H1 (cell line): ENCODE measurements around the gene TRIM38. TPM values are rescaled to one million over a fixed set of nuclear protein-coding genes. Genes with fewer than 3 reads are reported as not detected.

ENCODE experiments used
- CTCF ChIA-PET: fragments of 300-600 bp; sonication (Branson Sonifier 250); formaldehyde crosslinking; loops from one replicate; lab custom pipeline; 2021; ENCODE audit not compliant: partially characterized antibody; lab: Charles Lee
- POLR2A ChIA-PET: fragments of 300-600 bp; sonication (Branson Sonifier 250); formaldehyde crosslinking; loops from one replicate; lab custom pipeline; 2021; ENCODE audit warnings: inconsistent platforms; ENCODE audit not compliant: partially characterized antibody; lab: Charles Lee
- DNase-seq, 2 experiments: peaks; one replicate each; pipeline versions ENCODE4 v3.0.0 to v3.0.0-alpha.2; 2010 to 2022; ENCODE audit warnings: low spot score in 2 of 2, low read depth in 1 of 2, mixed read lengths in 1 of 2
- FAIRE-seq: peaks from 2 replicates; lab custom pipeline; 2011; peaks lifted over from hg19 to GRCh38; lab: Jason Lieb, UNC
- H2AFZ ChIP-seq: 2 replicates; pipeline ENCODE4 v1.8.1; 2012; ENCODE audit warnings: low read length, inconsistent platforms
- H2AK5ac ChIP-seq: 2 replicates; pipeline ENCODE4 v1.6.1; 2013; ENCODE audit warnings: low read depth, low read length
- H2BK120ac ChIP-seq: replicated peaks from 2 replicates; pipeline ENCODE3; 2013; ENCODE audit warnings: low read depth, low read length, inconsistent platforms
- H2BK12ac ChIP-seq: 2 replicates; pipeline ENCODE4 v1.6.1; 2013; ENCODE audit warnings: low read depth, low read length
- H2BK15ac ChIP-seq: 2 replicates; pipeline ENCODE4 v1.6.1; 2013; ENCODE audit warnings: low read length
- H2BK20ac ChIP-seq: 2 replicates; pipeline ENCODE4 v1.6.1; 2013; ENCODE audit warnings: low read length
- H2BK5ac ChIP-seq: 2 replicates; pipeline ENCODE4 v1.6.1; 2013; ENCODE audit warnings: low read depth, low read length
- H3K14ac ChIP-seq: 2 replicates; pipeline ENCODE4 v1.6.1; 2013; ENCODE audit warnings: inconsistent platforms; ENCODE audit not compliant: insufficient read length
- H3K18ac ChIP-seq: 2 replicates; pipeline ENCODE4 v1.6.1; 2013; ENCODE audit warnings: low read length; ENCODE audit errors: extremely low read depth
- H3K23ac ChIP-seq: 2 replicates; pipeline ENCODE4 v1.6.1; 2013; ENCODE audit warnings: inconsistent platforms; ENCODE audit not compliant: insufficient read length
- H3K23me2 ChIP-seq: 2 replicates; pipeline ENCODE4 v1.6.1; 2013; ENCODE audit warnings: low read depth, low read length
- H3K27ac ChIP-seq: 2 replicates; pipeline ENCODE4 v1.6.1; 2011; ENCODE audit warnings: low read depth, low read length, inconsistent platforms
- H3K27me3 ChIP-seq, 4 experiments: replicated peaks in 1 of 4; 1 replicate in 1 of 4; 2 replicates in 3 of 4; pipeline versions ENCODE4 v1.6.1 to v1.8.1; 2011 to 2013; ENCODE audit warnings: low read length in 3 of 4, mild to moderate bottlenecking in 3 of 4, inconsistent platforms in 2 of 4, mixed read lengths in 2 of 4, moderate library complexity in 1 of 4; ENCODE audit not compliant: control insufficient read depth in 3 of 4, insufficient read depth in 3 of 4; ENCODE audit errors: extremely low read depth in 1 of 4
- H3K36me3 ChIP-seq, 4 experiments: 2 replicates each; pipeline versions ENCODE4 v1.6.1 to v1.8.1; 2011 to 2013; ENCODE audit warnings: mild to moderate bottlenecking in 4 of 4, low read length in 3 of 4, moderate library complexity in 2 of 4, control low read depth in 1 of 4, inconsistent platforms in 1 of 4; ENCODE audit not compliant: insufficient read depth in 4 of 4, control insufficient read depth in 2 of 4
- H3K4ac ChIP-seq: replicated peaks from 2 replicates; pipeline ENCODE3; 2013; ENCODE audit warnings: low read length, low read depth, mixed read lengths, inconsistent platforms; ENCODE audit not compliant: insufficient read length
- H3K4me1 ChIP-seq, 4 experiments: replicated peaks in 1 of 4; 1 replicate in 1 of 4; 2 replicates in 3 of 4; pipeline versions ENCODE4 v1.6.1 to v1.8.1; 2011 to 2013; ENCODE audit warnings: low read length in 3 of 4, inconsistent platforms in 2 of 4, mixed read lengths in 1 of 4; ENCODE audit not compliant: insufficient read depth in 4 of 4, control insufficient read depth in 3 of 4
- H3K4me2 ChIP-seq, 2 experiments: 2 replicates each; pipeline versions ENCODE4 v1.6.1 to v1.8.1; 2011 to 2013; ENCODE audit warnings: low read depth in 2 of 2, low read length in 2 of 2, control low read depth in 1 of 2, inconsistent platforms in 1 of 2, mild to moderate bottlenecking in 1 of 2; ENCODE audit not compliant: insufficient read depth in 1 of 2
- H3K4me3 ChIP-seq, 4 experiments: fragments of 200-600, 300-600 bp in 1 of 4; sonication (generic), shearing (Covaris generic), sonication (Bioruptor Twin) in 1 of 4; 2 replicates each; pipeline versions ENCODE4 v1.5.1 to v1.8.1; 2011 to 2016; ENCODE audit warnings: low read length in 4 of 4, low read depth in 3 of 4, control low read depth in 2 of 4, inconsistent platforms in 2 of 4, mild to moderate bottlenecking in 2 of 4, mixed read lengths in 1 of 4, moderate library complexity in 1 of 4; ENCODE audit not compliant: insufficient read depth in 2 of 4; ENCODE audit errors: extremely low read depth in 1 of 4
- H3K56ac ChIP-seq: replicated peaks from 2 replicates; pipeline ENCODE3; 2013; ENCODE audit warnings: low read depth, mild to moderate bottlenecking, mixed read lengths, low read length, inconsistent platforms; ENCODE audit not compliant: insufficient read length
- H3K79me1 ChIP-seq: 2 replicates; pipeline ENCODE4 v1.6.1; 2013; ENCODE audit warnings: low read depth, low read length, control low read depth
- H3K79me2 ChIP-seq, 2 experiments: 2 replicates each; pipeline versions ENCODE4 v1.6.1 to v1.8.1; 2012 to 2013; ENCODE audit warnings: low read length in 2 of 2, mild to moderate bottlenecking in 2 of 2, inconsistent platforms in 1 of 2; ENCODE audit not compliant: insufficient read depth in 2 of 2, control insufficient read depth in 1 of 2
- H3K9ac ChIP-seq, 4 experiments: replicated peaks in 1 of 4; 1 replicate in 1 of 4; 2 replicates in 3 of 4; pipeline versions ENCODE4 v1.6.1 to v1.8.1; 2011 to 2013; ENCODE audit warnings: low read depth in 3 of 4, low read length in 3 of 4, control low read depth in 2 of 4, mild to moderate bottlenecking in 2 of 4, moderate library complexity in 2 of 4, inconsistent platforms in 1 of 4; ENCODE audit errors: extremely low read depth in 1 of 4
- H3K9me3 ChIP-seq, 2 experiments: 2 replicates each; pipeline versions ENCODE4 v1.6.1 to v1.8.1; 2012 to 2013; ENCODE audit warnings: mild to moderate bottlenecking in 2 of 2, moderate library complexity in 2 of 2, control low read depth in 1 of 2, inconsistent platforms in 1 of 2, low read depth in 1 of 2, low read length in 1 of 2, mixed read lengths in 1 of 2; ENCODE audit not compliant: insufficient read depth in 2 of 2
- H4K20me1 ChIP-seq, 2 experiments: replicated peaks in 1 of 2; 2 replicates each; pipeline versions ENCODE3 to v1.8.1; 2011 to 2013; ENCODE audit warnings: inconsistent platforms in 2 of 2, low read length in 2 of 2, mild to moderate bottlenecking in 1 of 2; ENCODE audit not compliant: insufficient read depth in 2 of 2, control insufficient read depth in 1 of 2
- H4K5ac ChIP-seq: 2 replicates; pipeline ENCODE4 v1.6.1; 2013; ENCODE audit warnings: low read length, low read depth, mixed read lengths, inconsistent platforms; ENCODE audit not compliant: insufficient read length
- H4K8ac ChIP-seq: 2 replicates; pipeline ENCODE4 v1.8.0; 2013; ENCODE audit warnings: mild to moderate bottlenecking, moderate library complexity, low read length, inconsistent platforms; ENCODE audit not compliant: insufficient read depth; ENCODE audit errors: extremely low read depth
- H4K91ac ChIP-seq: replicated peaks from 2 replicates; pipeline ENCODE3; 2013; ENCODE audit warnings: low read length, mixed read lengths, inconsistent platforms; ENCODE audit not compliant: insufficient read length
- CHD1 ChIP-seq: IDR thresholded peaks from 2 replicates; pipeline ENCODE4 v1.6.1; 2012; ENCODE audit warnings: low read depth, low read length, improper control_type of control experiment
- CHD2 ChIP-seq: IDR thresholded peaks from 2 replicates; pipeline ENCODE4 v1.6.1; 2012; ENCODE audit warnings: low read length, improper control_type of control experiment
- JUN ChIP-seq: IDR thresholded peaks from 2 replicates; pipeline ENCODE4 v1.6.1; 2011; ENCODE audit warnings: low read depth, mild to moderate bottlenecking, improper control_type of control experiment, low read length
- NANOG ChIP-seq: IDR thresholded peaks from 2 replicates; pipeline ENCODE4 v1.6.1; 2011; ENCODE audit warnings: low read length, low read depth, mild to moderate bottlenecking, inconsistent platforms; ENCODE audit not compliant: insufficient read depth, poor library complexity, severe bottlenecking
- POLR2AphosphoS5 ChIP-seq: IDR thresholded peaks from 2 replicates; pipeline ENCODE4 v1.6.1; 2011; ENCODE audit warnings: low read depth, low read length
- POU5F1 ChIP-seq: IDR thresholded peaks from 2 replicates; pipeline ENCODE4 v1.6.1; 2011; ENCODE audit warnings: low read depth, mild to moderate bottlenecking, low read length, moderate library complexity
- RFX5 ChIP-seq: IDR thresholded peaks from 2 replicates; pipeline ENCODE4 v1.6.1; 2011; ENCODE audit warnings: low read depth, low read length, improper control_type of control experiment, borderline replicate concordance
- SIRT6 ChIP-seq: IDR thresholded peaks from one replicate; pipeline ENCODE4 v1.7.1; 2012; ENCODE audit warnings: low read length, inconsistent platforms
- SP1 ChIP-seq: IDR thresholded peaks from 2 replicates; pipeline ENCODE4 v1.6.1; 2011; ENCODE audit warnings: low read depth, low read length
- TAF7 ChIP-seq: optimal IDR thresholded peaks from 2 replicates; pipeline ENCODE3; 2011; ENCODE audit warnings: low read depth, mild to moderate bottlenecking, inconsistent platforms, low read length, moderate library complexity, borderline replicate concordance
- TBP ChIP-seq: IDR thresholded peaks from 2 replicates; pipeline ENCODE4 v1.6.1; 2011; ENCODE audit warnings: low read depth, low read length, improper control_type of control experiment
- WGBS, 2 experiments: shearing (Covaris generic) in 1 of 2; methylation state at CpG; one replicate each; pipeline versions ENCODE4 v1.1.6 to v1.1.7; 2013 to 2015; ENCODE audit warnings: low lambda C conversion rate in 2 of 2, mixed read lengths in 2 of 2, inconsistent platforms in 1 of 2, low coverage in 1 of 2, missing lambda C conversion rate in 1 of 2; ENCODE audit not compliant: insufficient replicate concordance in 2 of 2, insufficient coverage in 1 of 2, insufficient read length in 1 of 2; ENCODE audit errors: extremely low coverage in 1 of 2, missing lambda C conversion rate in 1 of 2; 5-methylcytosine and 5-hydroxymethylcytosine counted together
- polyA plus RNA-seq, 7 experiments: library from polyadenylated mRNA; depleted of rRNA in 3 of 7; stranded (reverse) in 5 of 7; unstranded in 2 of 7; fragments of >200 nt in 5 of 7; fragments of 200-250 nt in 2 of 7; gene quantifications; 1 replicate in 5 of 7; 2 replicates in 1 of 7; 4 replicates in 1 of 7; pipeline versions ENCODE4 v1.2.1 to v1.2.3, GENCODE V29; 2011 to 2013; ENCODE audit warnings: missing spikeins in 2 of 7, mixed read lengths in 2 of 7
- total RNA-seq: library from RNA; stranded (reverse); fragmentation: NEBNext Ultra II Directional; extraction: Animal tissue kit (Norgen Biotek cat#: 25700); gene quantifications from 2 replicates; pipeline ENCODE4 v1.2.1, GENCODE V29; 2021
- TF ChIP-seq, protein P1 (sequence below): IDR thresholded peaks from 2 replicates; pipeline ENCODE4 v1.6.1; 2012; ENCODE audit warnings: inconsistent platforms
- TF ChIP-seq, protein P2 (sequence below), 3 experiments: IDR thresholded peaks; 1 replicate in 2 of 3; 2 replicates in 1 of 3; pipeline versions ENCODE4 v1.5.1 to v1.6.1; 2011; ENCODE audit warnings: low read length in 3 of 3, mild to moderate bottlenecking in 3 of 3, inconsistent platforms in 2 of 3, low read depth in 1 of 3, moderate library complexity in 1 of 3; ENCODE audit not compliant: insufficient read depth in 1 of 3; ENCODE audit errors: control extremely low read depth in 1 of 3

The TRIM38 gene
- total and polyA plus RNA-seq, 2 of the 8 experiments (the other 6 are each of a cell fraction or from before 2014, with no cell fraction given), result 0.43 to 0.56 TPM

GRCh38 chr6:25980935-25981334 is 18.3 kb downstream of the TRIM38 start:
- Histone ChIP-seq H3K27me3 (no peaks in the 10 kb centered on the region), H4K5ac (no peak overlapping the region), H3K4ac (no peak overlapping the region), H4K91ac (no peak overlapping the region), H2BK12ac (no peak overlapping the region), H3K14ac (no peak overlapping the region), H3K56ac (no peak overlapping the region), H3K4me1 (no peaks in the 10 kb centered on the region; a peak in 1 of 7 replicates), H3K23ac (no peak overlapping the region), H3K27ac (no peak overlapping the region), H3K23me2 (no peaks in the 10 kb centered on the region), H4K20me1 (no peaks in the 10 kb centered on the region), H3K9ac (no peak overlapping the region), H2BK120ac (no peak overlapping the region), H3K9me3 (no peaks in the 10 kb centered on the region), H4K8ac (no peak overlapping the region), H3K4me3 (no peak overlapping the region), H3K36me3 (no peaks in the 10 kb centered on the region), H3K18ac (no peak overlapping the region), H2BK15ac (no peak overlapping the region), H3K79me2 (no peaks in the 10 kb centered on the region), H2AK5ac (no peak overlapping the region), H2BK5ac (no peak overlapping the region), H3K4me2 (no peak overlapping the region), H2AFZ (no peak overlapping the region), H2BK20ac (no peak overlapping the region), H3K79me1 (no peaks in the 10 kb centered on the region)
- ChIA-PET CTCF (interaction anchor here (1.0 to 3.3 kb wide), 3 partner anchors 12 to 22 kb away, joined by 3 to 10 read pairs (median 7); no protein-coding TSS in a partner anchor), POLR2A (interaction anchor here (1.0 to 1.2 kb wide), 2 partner anchors 11 to 40 kb away, joined by 3 to 4 read pairs; a partner anchor contains a TSS)
- no peak for FAIRE-seq
- WGBS, 2 experiments, result 82% methylated on average over 2 of the region's 2 CpGs; no CpG with 5 or more reads in 1 of the 2 experiments
- no peak for DNase-seq
- no peak for TF ChIP-seq SIRT6
- no peak for TF ChIP-seq TAF7
- TF ChIP-seq, protein P1, sequence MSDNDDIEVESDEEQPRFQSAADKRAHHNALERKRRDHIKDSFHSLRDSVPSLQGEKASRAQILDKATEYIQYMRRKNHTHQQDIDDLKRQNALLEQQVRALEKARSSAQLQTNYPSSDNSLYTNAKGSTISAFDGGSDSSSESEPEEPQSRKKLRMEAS, result no peak
- no peak for TF ChIP-seq CHD2
- TF ChIP-seq RFX5, result no peak
- TF ChIP-seq SP1, result no peak
- no peak for TF ChIP-seq JUN
- no peak for TF ChIP-seq POU5F1
- no peak for TF ChIP-seq POLR2AphosphoS5
- TF ChIP-seq TBP, result no peak
- no peak for TF ChIP-seq NANOG
- TF ChIP-seq, protein P2, sequence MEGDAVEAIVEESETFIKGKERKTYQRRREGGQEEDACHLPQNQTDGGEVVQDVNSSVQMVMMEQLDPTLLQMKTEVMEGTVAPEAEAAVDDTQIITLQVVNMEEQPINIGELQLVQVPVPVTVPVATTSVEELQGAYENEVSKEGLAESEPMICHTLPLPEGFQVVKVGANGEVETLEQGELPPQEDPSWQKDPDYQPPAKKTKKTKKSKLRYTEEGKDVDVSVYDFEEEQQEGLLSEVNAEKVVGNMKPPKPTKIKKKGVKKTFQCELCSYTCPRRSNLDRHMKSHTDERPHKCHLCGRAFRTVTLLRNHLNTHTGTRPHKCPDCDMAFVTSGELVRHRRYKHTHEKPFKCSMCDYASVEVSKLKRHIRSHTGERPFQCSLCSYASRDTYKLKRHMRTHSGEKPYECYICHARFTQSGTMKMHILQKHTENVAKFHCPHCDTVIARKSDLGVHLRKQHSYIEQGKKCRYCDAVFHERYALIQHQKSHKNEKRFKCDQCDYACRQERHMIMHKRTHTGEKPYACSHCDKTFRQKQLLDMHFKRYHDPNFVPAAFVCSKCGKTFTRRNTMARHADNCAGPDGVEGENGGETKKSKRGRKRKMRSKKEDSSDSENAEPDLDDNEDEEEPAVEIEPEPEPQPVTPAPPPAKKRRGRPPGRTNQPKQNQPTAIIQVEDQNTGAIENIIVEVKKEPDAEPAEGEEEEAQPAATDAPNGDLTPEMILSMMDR (IDR thresholded peaks at IDR 0.05; ENCODE audit: control extremely low read depth in 1 of 3, insufficient read depth in 1 of 3, low read depth in 1 of 3, low read length in 3 of 3), result no peak
- TF ChIP-seq CHD1, result no peak
